Small intestine (tissue), 7 donors: Measurements from ENCODE around the gene ZBTB7B. TPM values are rescaled to one million over a fixed set of nuclear protein-coding genes. Genes with fewer than 3 reads are reported as not detected.

Experiments used
- DNase-seq, 2 donors: peaks; one replicate each; pipeline versions ENCODE4 v3.0.0 to v3.0.0-alpha.2; 2013
- FAIRE-seq: peaks from 2 replicates; lab custom pipeline; 2012; peaks lifted over from hg19 to GRCh38; lab: Jason Lieb, UNC
- H3K27ac ChIP-seq, 3 donors: one replicate each; pipeline ENCODE4 v1.5.1; 2013; ENCODE audit warnings: low read length in 2 of 3, mild to moderate bottlenecking in 2 of 3, control low read depth in 1 of 3, inconsistent platforms in 1 of 3, low read depth in 1 of 3, moderate library complexity in 1 of 3
- H3K27me3 ChIP-seq, 3 donors: one replicate each; pipeline ENCODE4 v1.6.1; 2013; ENCODE audit warnings: low read length in 3 of 3, inconsistent platforms in 1 of 3; ENCODE audit not compliant: control insufficient read depth in 3 of 3, insufficient read depth in 3 of 3
- H3K36me3 ChIP-seq, 3 donors: one replicate each; pipeline ENCODE4 v1.6.1; 2013; ENCODE audit warnings: low read length in 3 of 3, inconsistent platforms in 1 of 3, low read depth in 1 of 3, mild to moderate bottlenecking in 1 of 3, moderate library complexity in 1 of 3; ENCODE audit not compliant: control insufficient read depth in 3 of 3, insufficient read depth in 2 of 3
- H3K4me1 ChIP-seq, 3 donors: one replicate each; pipeline ENCODE4 v1.6.1; 2013; ENCODE audit warnings: low read length in 2 of 3, inconsistent platforms in 1 of 3, low read depth in 1 of 3, mild to moderate bottlenecking in 1 of 3, moderate library complexity in 1 of 3; ENCODE audit not compliant: control insufficient read depth in 3 of 3, insufficient read depth in 2 of 3
- H3K4me3 ChIP-seq, 3 donors: one replicate each; pipeline ENCODE4 v1.5.1; 2013; ENCODE audit warnings: low read length in 3 of 3, control low read depth in 1 of 3, inconsistent platforms in 1 of 3, low read depth in 1 of 3, mild to moderate bottlenecking in 1 of 3, moderate library complexity in 1 of 3
- H3K9me3 ChIP-seq, 2 donors: one replicate each; pipeline ENCODE4 v1.6.1; 2013; ENCODE audit warnings: low read depth in 1 of 2, low read length in 1 of 2; ENCODE audit not compliant: control insufficient read depth in 2 of 2, insufficient read depth in 1 of 2
- WGBS, 3 donors: extraction: QIAGEN DNeasy Blood & Tissue Kit; methylation state at CpG; one replicate each; pipeline ENCODE4 v1.1.7; 2013; 5-methylcytosine and 5-hydroxymethylcytosine counted together
- polyA plus RNA-seq, 4 donors: library from polyadenylated mRNA; stranded (reverse) in 3 of 4; unstranded in 1 of 4; fragments of 200-250 nt in 3 of 4; fragments of 120-200 nt in 1 of 4; gene quantifications; one replicate each; pipeline versions ENCODE4 v1.2.1 to v1.2.3, GENCODE V29; 2013
- donor health status: healthy with polysubstance abuse.
- donor health status: control.
- donor health status: control.
- donor health status: Bipolar disorder and iron deficiency.
- donor health status: healthy.

The ZBTB7B gene
- polyA plus RNA-seq, 4 donors = 51.5 to 222 (median 115) TPM

DNA sequence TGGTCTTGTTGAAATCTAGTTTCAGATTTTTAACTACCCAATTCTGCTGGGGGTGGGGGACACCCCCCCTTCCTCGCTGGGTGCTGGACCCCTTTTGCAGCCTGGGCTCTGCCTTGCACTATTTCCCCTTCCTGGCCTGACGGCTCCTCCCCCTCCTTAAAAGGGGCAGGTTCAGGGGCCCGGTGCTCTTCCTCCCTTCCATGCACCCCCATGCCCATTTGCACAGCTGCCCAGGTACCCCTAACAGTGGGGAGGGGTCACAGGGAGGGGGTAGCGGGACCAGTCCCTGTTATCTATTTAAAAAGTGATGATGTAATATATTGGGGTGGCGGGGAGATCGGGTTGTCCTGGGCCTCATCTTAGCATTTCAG is 15.3 kb downstream of the ZBTB7B start:
- Histone ChIP-seq H3K36me3 (peaks cover 6 to 61% (median 19%) of the 10 kb centered on the region in 3 donors), H3K27ac (peak overlapping the region; percentile 83 to 99 (median 93)), H3K27me3 (no peaks in the 10 kb centered on the region), H3K4me3 (peak overlapping the region in 2 of 3 donors; percentile 26 to 38), H3K9me3 (no peaks in the 10 kb centered on the region), H3K4me1 (peaks cover 2 to 28% (median 13%) of the 10 kb centered on the region in 3 donors)
- FAIRE-seq (no peak), DNase-seq (no peak)
- 32 to 43% (median 39%) methylated on average over 6 of the region's 6 CpGs for WGBS, 3 donors

DNA sequence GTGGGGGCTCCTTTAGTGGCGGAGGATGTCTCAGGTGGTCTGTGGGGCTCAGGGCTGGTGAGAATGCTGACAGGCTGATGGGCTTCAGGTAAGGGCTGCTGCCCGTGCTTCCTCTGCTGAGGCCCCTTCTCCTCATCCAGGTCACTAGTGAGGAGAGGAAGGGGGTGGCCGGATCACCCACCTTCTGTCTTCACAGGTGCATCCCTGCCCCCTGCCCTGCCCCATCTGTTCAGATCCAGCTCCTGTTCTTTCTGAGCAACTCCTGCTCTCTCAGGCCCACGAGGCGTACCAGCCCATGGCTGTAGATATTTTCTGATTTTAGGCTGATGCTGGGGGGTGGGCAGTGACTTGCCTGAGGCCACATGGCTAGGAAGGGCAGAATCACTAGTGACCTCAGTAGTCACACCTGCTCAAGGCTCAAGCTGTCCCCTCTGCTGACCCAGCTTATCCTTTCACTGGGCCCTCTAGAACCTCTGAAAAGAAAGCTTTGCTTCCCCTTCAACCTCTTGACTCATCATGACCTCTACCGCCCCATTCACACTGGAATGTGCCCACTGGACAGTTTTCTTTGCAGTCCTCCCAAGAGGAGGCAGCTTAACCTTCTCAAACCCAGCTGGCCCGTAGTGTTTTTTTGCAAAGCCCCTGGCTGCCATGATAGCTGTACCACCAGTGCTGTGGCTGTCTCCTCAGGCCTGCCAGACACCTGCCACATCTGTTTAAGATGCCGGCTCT is 16.2 kb downstream of the ZBTB7B start:
- H3K36me3 ChIP-seq = peaks cover 6 to 56% (median 19%) of the 10 kb centered on the region in 3 donors
- no peaks in the 10 kb centered on the region for H3K9me3 ChIP-seq
- no peaks in the 10 kb centered on the region for H3K27me3 ChIP-seq
- DNase-seq (no peak), FAIRE-seq (no peak)
- H3K4me3 ChIP-seq = no peak overlapping the region
- WGBS, 3 donors = 85 to 92% (median 85%) methylated on average over 8 of the region's 8 CpGs
- peaks cover 2 to 22% (median 5%) of the 10 kb centered on the region in 3 donors for H3K4me1 ChIP-seq
- peak overlapping the region in 2 of 3 donors; percentile 8 to 56 for H3K27ac ChIP-seq

DNA sequence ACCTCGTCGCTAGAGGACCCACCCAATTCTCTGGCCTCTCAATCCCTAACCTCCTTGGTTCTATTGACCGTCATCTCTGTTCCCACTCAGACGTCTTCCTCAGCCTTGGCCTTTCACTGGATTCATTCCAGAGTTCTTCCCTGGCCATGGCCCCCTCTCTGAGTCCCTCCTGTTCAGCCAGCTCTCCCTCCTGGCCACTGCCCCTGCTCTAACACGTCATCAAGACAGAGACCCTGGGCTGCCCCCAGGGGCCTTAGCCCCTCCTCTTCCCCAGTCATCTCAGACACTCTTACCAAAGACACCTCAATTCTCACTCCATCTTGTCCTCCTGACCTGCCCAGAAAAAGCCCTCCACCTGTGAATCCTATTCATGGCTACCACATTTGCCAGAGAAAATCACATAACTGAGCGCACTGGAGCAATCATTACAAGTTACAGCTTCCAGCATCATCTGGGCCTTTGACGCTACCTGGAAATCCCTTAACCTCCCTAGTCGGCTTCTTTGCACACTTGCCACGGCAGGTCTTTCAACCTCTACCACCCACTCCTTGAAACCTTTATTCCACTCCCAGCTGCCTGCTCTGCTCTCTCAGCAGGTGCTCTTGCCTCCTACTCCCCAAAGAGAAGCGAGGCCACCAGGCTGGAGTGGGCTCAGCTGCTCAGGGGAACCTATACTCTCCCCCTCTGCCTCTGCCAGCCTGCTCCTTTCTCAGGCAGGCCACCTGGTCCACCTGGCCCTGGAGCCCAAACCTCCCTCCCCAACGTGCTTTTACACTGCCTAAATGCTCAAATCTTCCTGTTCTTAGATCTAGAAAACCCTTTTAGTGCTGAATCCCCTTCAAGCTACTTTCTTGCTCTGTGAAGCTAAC is 17.0 kb downstream of the ZBTB7B start:
- Histone ChIP-seq H3K27me3 (no peaks in the 10 kb centered on the region), H3K27ac (peak overlapping the region in 1 of 3 donors; percentile 56), H3K4me1 (peaks cover 2 to 19% (median 5%) of the 10 kb centered on the region in 3 donors), H3K9me3 (no peaks in the 10 kb centered on the region), H3K4me3 (no peak overlapping the region), H3K36me3 (peaks cover 6 to 48% (median 15%) of the 10 kb centered on the region in 3 donors)
- WGBS, 3 donors = 65 to 75% (median 66%) methylated on average over 11 of the region's 11 CpGs
- FAIRE-seq (no peak), DNase-seq (no peak)

- Histone ChIP-seq H3K4me3 (no peak overlapping the region), H3K36me3 (peaks cover 0 to 22% (median 6%) of the 10 kb centered on the region in 3 donors), H3K4me1 (peaks cover 0 to 8% (median 2%) of the 10 kb centered on the region in 3 donors), H3K27me3 (no peaks in the 10 kb centered on the region), H3K27ac (peak overlapping the region in 1 of 3 donors; percentile 37), H3K9me3 (no peaks in the 10 kb centered on the region)
- DNase-seq = no peak
- WGBS, 3 donors = 78 to 84% (median 83%) methylated on average over 8 of the region's 8 CpGs
- no peak for FAIRE-seq
Measured at GRCh38 chr1:155022136-155022926, 19.7 kb downstream of the ZBTB7B start.

DNA sequence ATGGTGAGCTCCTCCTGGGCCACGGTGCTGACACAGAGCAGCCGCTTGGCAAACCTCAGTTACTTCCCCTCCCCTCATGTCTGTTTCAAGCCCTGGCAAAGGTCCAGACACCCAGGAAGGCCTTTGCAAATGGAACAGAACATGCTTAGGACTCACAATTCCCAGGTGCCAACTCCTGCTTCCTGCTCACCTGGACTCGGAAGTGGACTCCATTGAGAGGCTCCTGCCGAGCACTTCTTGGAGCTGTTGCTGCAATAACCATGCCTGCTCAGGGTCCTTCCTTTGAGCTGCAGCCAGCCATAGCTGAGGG is 20.3 kb downstream of the ZBTB7B start:
- H3K4me1 ChIP-seq = peaks cover 0 to 4% (median under 1%) of the 10 kb centered on the region in 3 donors
- 20 to 55% (median 25%) methylated on average over 4 of the region's 4 CpGs for WGBS, 3 donors
- H3K9me3 ChIP-seq = no peaks in the 10 kb centered on the region
- DNase-seq = peak in 1 of 2 donors; percentile 86
- peaks cover 0 to 19% (median 6%) of the 10 kb centered on the region in 3 donors for H3K36me3 ChIP-seq
- FAIRE-seq = no peak
- no peak overlapping the region for H3K4me3 ChIP-seq
- H3K27ac ChIP-seq = peak overlapping the region in 1 of 3 donors; percentile 37
- H3K27me3 ChIP-seq = no peaks in the 10 kb centered on the region

- Histone ChIP-seq H3K36me3 (peaks cover 0 to 12% (median 0%) of the 10 kb centered on the region in 3 donors), H3K27me3 (no peaks in the 10 kb centered on the region), H3K27ac (no peak overlapping the region), H3K4me3 (no peak overlapping the region), H3K9me3 (no peaks in the 10 kb centered on the region), H3K4me1 (no peaks in the 10 kb centered on the region)
- FAIRE-seq = no peak
- DNase-seq = no peak
- 82 to 92% (median 87%) methylated on average over 5 of the region's 5 CpGs for WGBS, 3 donors
Measured at GRCh38 chr1:155023627-155024026, 21.0 kb downstream of the ZBTB7B start.

GRCh38 chr1:155024315-155024714 is 21.7 kb downstream of the ZBTB7B start:
- Histone ChIP-seq H3K9me3 (no peaks in the 10 kb centered on the region), H3K27ac (no peak overlapping the region), H3K4me3 (no peak overlapping the region), H3K36me3 (peaks cover 0 to 6% (median 0%) of the 10 kb centered on the region in 3 donors), H3K4me1 (no peaks in the 10 kb centered on the region), H3K27me3 (no peaks in the 10 kb centered on the region)
- 88 to 95% (median 94%) methylated on average over 9 of the region's 9 CpGs for whole genome bisulfite sequencing, 3 donors
- no peak for DNase-seq
- FAIRE-seq = no peak

- Histone ChIP-seq H3K27ac (no peak overlapping the region), H3K36me3 (peaks cover 0 to 3% (median 0%) of the 10 kb centered on the region in 3 donors), H3K4me1 (no peaks in the 10 kb centered on the region), H3K4me3 (no peak overlapping the region), H3K27me3 (no peaks in the 10 kb centered on the region), H3K9me3 (no peaks in the 10 kb centered on the region)
- no peak for DNase-seq
- WGBS, 3 donors = 66 to 84% (median 68%) methylated on average over 8 to 9 of the region's 9 CpGs
- no peak for FAIRE-seq
Measured at GRCh38 chr1:155026154-155026553, 23.6 kb downstream of the ZBTB7B start.
